Measurements from ENCODE around the gene TMEM108. TPM values are rescaled to one million over a fixed set of nuclear protein-coding genes. Genes with fewer than 3 reads are reported as not detected.

TMEM108 gene
- total RNA-seq, 4 donors from 2014 or later: 2.6 to 9.2 (median 4.6) TPM

- WGBS, 2 donors: 32 to 41% methylated on average over 1 of the region's 1 CpG
- intact Hi-C loops (cut with DNase I): no loop called here
- H3K4me1 ChIP-seq: peaks cover 0 to 14% of the 10 kb centered on the region in 2 donors
- H3K27me3 ChIP-seq: no peaks in the 10 kb centered on the region
- no peak overlapping the region for H3K4me3 ChIP-seq (replicated peaks in 1 of 3)
- no peak overlapping the region for H3K27ac ChIP-seq
- no peaks in the 10 kb centered on the region for H3K36me3 ChIP-seq
- no peak for DNase-seq
- no peak for TF ChIP-seq POLR2A (IDR thresholded peaks at IDR 0.05)
- TF ChIP-seq CTCF (IDR thresholded peaks at IDR 0.05): no peak
- no peaks in the 10 kb centered on the region for H3K9me3 ChIP-seq
Observed at GRCh38 chr3:133269393-133269792, 231.2 kb downstream of the TMEM108 start.

GRCh38 chr3:133270631-133271030 is 232.4 kb downstream of the TMEM108 start:
- DNase-seq: no peak
- intact Hi-C loops (cut with DNase I): no loop called here
- WGBS, 2 donors: 39 to 45% methylated on average over 1 of the region's 1 CpG
- H3K36me3 ChIP-seq: no peaks in the 10 kb centered on the region
- TF ChIP-seq CTCF (IDR thresholded peaks at IDR 0.05) (no peak), POLR2A (IDR thresholded peaks at IDR 0.05) (no peak)
- H3K27me3 ChIP-seq: no peaks in the 10 kb centered on the region
- no peaks in the 10 kb centered on the region for H3K9me3 ChIP-seq
- H3K4me3 ChIP-seq (replicated peaks in 1 of 3): no peak overlapping the region
- no peak overlapping the region for H3K27ac ChIP-seq
- H3K4me1 ChIP-seq: peaks cover 0 to 14% of the 10 kb centered on the region in 2 donors

- H3K9me3 ChIP-seq: no peaks in the 10 kb centered on the region
- peaks cover 0 to 14% of the 10 kb centered on the region in 2 donors for H3K4me1 ChIP-seq
- H3K27me3 ChIP-seq: no peaks in the 10 kb centered on the region
- no peaks in the 10 kb centered on the region for H3K36me3 ChIP-seq
- 85 to 88% methylated on average over 3 of the region's 3 CpGs for WGBS, 2 donors
- intact Hi-C loops (cut with DNase I): no loop called here
- H3K27ac ChIP-seq: no peak overlapping the region
- H3K4me3 ChIP-seq (replicated peaks in 1 of 3): no peak overlapping the region
- DNase-seq: no peak
- TF ChIP-seq CTCF (IDR thresholded peaks at IDR 0.05) (no peak), POLR2A (IDR thresholded peaks at IDR 0.05) (no peak)
Observed at GRCh38 chr3:133271042-133271441, 232.9 kb downstream of the TMEM108 start.

- no peaks in the 10 kb centered on the region for H3K9me3 ChIP-seq
- peaks cover 4 to 19% of the 10 kb centered on the region in 2 donors for H3K4me1 ChIP-seq
- no peak for DNase-seq
- no peak for TF ChIP-seq CTCF (IDR thresholded peaks at IDR 0.05)
- TF ChIP-seq POLR2A (IDR thresholded peaks at IDR 0.05): no peak
- intact Hi-C loops (cut with DNase I): no loop called here
- H3K36me3 ChIP-seq: no peaks in the 10 kb centered on the region
- WGBS, 2 donors: 76 to 78% methylated on average over 4 of the region's 4 CpGs
- H3K4me3 ChIP-seq (replicated peaks in 1 of 3): no peak overlapping the region
- no peak overlapping the region for H3K27ac ChIP-seq
- no peaks in the 10 kb centered on the region for H3K27me3 ChIP-seq
Observed at GRCh38 chr3:133271539-133271938, 233.3 kb downstream of the TMEM108 start.

GRCh38 chr3:133273346-133273745 is 235.2 kb downstream of the TMEM108 start:
- Histone ChIP-seq H3K36me3 (no peaks in the 10 kb centered on the region), H3K9me3 (no peaks in the 10 kb centered on the region), H3K27me3 (no peaks in the 10 kb centered on the region), H3K4me3 (replicated peaks in 1 of 3) (no peak overlapping the region), H3K27ac (no peak overlapping the region), H3K4me1 (peaks cover 8 to 23% of the 10 kb centered on the region in 2 donors)
- intact Hi-C loops (cut with DNase I): no loop called here
- WGBS, 2 donors: 64 to 65% methylated on average over 2 of the region's 2 CpGs
- no peak for DNase-seq
- TF ChIP-seq POLR2A (IDR thresholded peaks at IDR 0.05) (no peak), CTCF (IDR thresholded peaks at IDR 0.05) (no peak)

All from thyroid gland (tissue), 4 donors.